ENCODE measurements around the gene WDR59.
"Not testable (repeated sequence)": the region's sequence is repeated elsewhere in the genome, so short reads cannot be mapped to it uniquely, and the experiment has no call there.

The WDR59 gene

GRCh38 chr16:74984529-74985296 is at the start of gene WDR59:
TSS of gene WDR59 (minus strand) at chr16:74985123. CDS start at chr16:74985017, 106 bp downstream.
- peak; percentile 94 for DNase-seq (ENCODE audit: low read depth)

GRCh38 chr16:75032655-75033054 is 47.7 kb upstream of the WDR59 start:
- DNase-seq (ENCODE audit: low read depth), result no peak

GRCh38 chr16:75029854-75030253 is 44.9 kb upstream of the WDR59 start:
- DNase-seq (ENCODE audit: low read depth), result no peak

GRCh38 chr16:75028544-75029135 is 43.7 kb upstream of the WDR59 start:
- no peak for DNase-seq (ENCODE audit: low read depth)

- DNase-seq (ENCODE audit: low read depth), result no peak
Observed at GRCh38 chr16:75027520-75028300, 42.8 kb upstream of the WDR59 start.

GRCh38 chr16:75026892-75027391 is 42.0 kb upstream of the WDR59 start:
- no peak for DNase-seq (ENCODE audit: low read depth)

GRCh38 chr16:75026239-75026891 is 41.4 kb upstream of the WDR59 start:
- not testable (repeated sequence) for DNase-seq (ENCODE audit: low read depth)

GRCh38 chr16:75025761-75026160 is 40.8 kb upstream of the WDR59 start:
- no peak for DNase-seq (ENCODE audit: low read depth)

GRCh38 chr16:75024594-75024993 is 39.7 kb upstream of the WDR59 start:
- no peak for DNase-seq (ENCODE audit: low read depth)

GRCh38 chr16:75024182-75024581 is 39.3 kb upstream of the WDR59 start:
- DNase-seq (ENCODE audit: low read depth), result no peak

- no peak for DNase-seq (ENCODE audit: low read depth)
Observed at GRCh38 chr16:75023009-75023408, 38.1 kb upstream of the WDR59 start.

GRCh38 chr16:75022567-75022966 is 37.6 kb upstream of the WDR59 start:
- DNase-seq (ENCODE audit: low read depth), result no peak

GRCh38 chr16:75021410-75021809 is 36.5 kb upstream of the WDR59 start:
- no peak for DNase-seq (ENCODE audit: low read depth)

- DNase-seq (ENCODE audit: low read depth), result no peak
Observed at GRCh38 chr16:75019586-75019985, 34.7 kb upstream of the WDR59 start.

GRCh38 chr16:75019007-75019406 is 34.1 kb upstream of the WDR59 start:
- no peak for DNase-seq (ENCODE audit: low read depth)

- no peak for DNase-seq (ENCODE audit: low read depth)
Observed at GRCh38 chr16:75017670-75018525, 33.0 kb upstream of the WDR59 start.

GRCh38 chr16:75016451-75017081 is 31.6 kb upstream of the WDR59 start:
- DNase-seq (ENCODE audit: low read depth), result not testable (repeated sequence)

- DNase-seq (ENCODE audit: low read depth), result no peak
Observed at GRCh38 chr16:75014318-75014717, 29.4 kb upstream of the WDR59 start.

GRCh38 chr16:75013123-75013522 is 28.2 kb upstream of the WDR59 start:
- not testable (repeated sequence) for DNase-seq (ENCODE audit: low read depth)

GRCh38 chr16:75012380-75013081 is 27.6 kb upstream of the WDR59 start:
- no peak for DNase-seq (ENCODE audit: low read depth)

Data from activated T-cell treated with anti-CD3 and anti-CD28 coated beads for 1 hour (primary cell).